Activated CD8-positive, alpha-beta memory T cell treated with anti-CD3 and anti-CD28 coated beads, Interleukin-2, amount 50 U/mL, for 1 hour (primary cell): ENCODE results near the gene FN3K.
"Not testable (repeated sequence)": the region's sequence is repeated elsewhere in the genome, so short reads cannot be mapped to it uniquely, and the experiment has no call there.

Experiments
- DNase-seq: peaks from one replicate; pipeline ENCODE4 v3.0.0-alpha.2; 2020; ENCODE audit errors: extremely low read depth

FN3K gene

GRCh38 chr17:82775001-82775823 is 39.8 kb downstream of the FN3K start:
- DNase-seq, result no peak

GRCh38 chr17:82776454-82776853 is 41.0 kb downstream of the FN3K start:
- DNase-seq, result no peak

- DNase-seq, result not testable (repeated sequence)
These were observed 42.5 kb downstream of the FN3K start for GRCh38 chr17:82777778-82778375.

- DNase-seq, result no peak
These were observed 44.1 kb downstream of the FN3K start for GRCh38 chr17:82779541-82779940.

- DNase-seq, result no peak
These were observed 44.8 kb downstream of the FN3K start for GRCh38 chr17:82780195-82780594.

- no peak for DNase-seq
These were observed 45.8 kb downstream of the FN3K start for GRCh38 chr17:82780971-82781893.

- peak; percentile 55 for DNase-seq
These were observed 46.5 kb downstream of the FN3K start for GRCh38 chr17:82781894-82782274.

GRCh38 chr17:82782657-82783207 is 47.3 kb downstream of the FN3K start:
- no peak for DNase-seq

- DNase-seq, result no peak
These were observed 48.1 kb downstream of the FN3K start for GRCh38 chr17:82783498-82783897.

- DNase-seq, result not testable (repeated sequence)
These were observed 50.2 kb downstream of the FN3K start for GRCh38 chr17:82785581-82785980.

GRCh38 chr17:82786427-82786826 is 51.0 kb downstream of the FN3K start:
- DNase-seq, result no peak

GRCh38 chr17:82787081-82787848 is 51.9 kb downstream of the FN3K start:
- DNase-seq, result no peak

- no peak for DNase-seq
These were observed 53.0 kb downstream of the FN3K start for GRCh38 chr17:82788206-82789001.

GRCh38 chr17:82789051-82789592 is 53.7 kb downstream of the FN3K start:
- no peak for DNase-seq

GRCh38 chr17:82789806-82790205 is 54.4 kb downstream of the FN3K start:
- DNase-seq, result no peak

- DNase-seq, result no peak
These were observed 55.0 kb downstream of the FN3K start for GRCh38 chr17:82790391-82790790.

GRCh38 chr17:82791532-82791931 is 56.1 kb downstream of the FN3K start:
- DNase-seq, result no peak

GRCh38 chr17:82793974-82794630 is 58.7 kb downstream of the FN3K start:
- no peak for DNase-seq

GRCh38 chr17:82794781-82795482 is 59.5 kb downstream of the FN3K start:
- DNase-seq, result no peak
